NCI-H2171 treated with DMSO at 0.1 percent for 48 hours (cell line): ENCODE measurements around the gene AUP1.

Source experiments
- DNase-seq: peaks from one replicate; lab custom pipeline; 2025; lab: John Stamatoyannopoulos, UW

The AUP1 gene

GRCh38 chr2:74556831-74557370 lies 27.4 kb upstream of the AUP1 start:
- no peak for DNase-seq

- DNase-seq, result no peak
These were observed 26.7 kb upstream of the AUP1 start for GRCh38 chr2:74556159-74556558.

- DNase-seq, result no peak
These were observed 26.2 kb upstream of the AUP1 start for GRCh38 chr2:74555610-74556103.

GRCh38 chr2:74554820-74555531 lies 25.5 kb upstream of the AUP1 start:
- DNase-seq, result no peak

- no peak for DNase-seq
These were observed 24.6 kb upstream of the AUP1 start, which contains the start of the genes DOK1 and LOXL3 for GRCh38 chr2:74553892-74554819. DOK1 (plus strand) TSS chr2:74554720; CDS start chr2:74554755, 35 bp downstream. LOXL3 (minus strand) TSS chr2:74553942; CDS start chr2:74552634, 1,308 bp downstream.

GRCh38 chr2:74552914-74553811 lies 23.7 kb upstream of the AUP1 start:
- no peak for DNase-seq

- DNase-seq, result no peak
These were observed 22.7 kb upstream of the AUP1 start for GRCh38 chr2:74551942-74552913.

- DNase-seq, result no peak
These were observed 22.0 kb upstream of the AUP1 start for GRCh38 chr2:74551530-74551929.

GRCh38 chr2:74550231-74550630 lies 20.7 kb upstream of the AUP1 start:
- no peak for DNase-seq

- DNase-seq, result peak; percentile 60
These were observed 19.7 kb upstream of the AUP1 start for GRCh38 chr2:74548900-74549826.

- peak; percentile 78 for DNase-seq
These were observed 18.9 kb upstream of the AUP1 start for GRCh38 chr2:74548285-74548899.

- no peak for DNase-seq
These were observed 16.5 kb upstream of the AUP1 start for GRCh38 chr2:74546004-74546403.

GRCh38 chr2:74544634-74545033 lies 15.1 kb upstream of the AUP1 start:
- peak; percentile 14 for DNase-seq

- DNase-seq, result no peak
These were observed 13.5 kb upstream of the AUP1 start for GRCh38 chr2:74542978-74543377.

- no peak for DNase-seq
These were observed 10.8 kb upstream of the AUP1 start for GRCh38 chr2:74540291-74540690.

- no peak for DNase-seq
These were observed 9.4 kb upstream of the AUP1 start for GRCh38 chr2:74538881-74539339.

GRCh38 chr2:74537140-74537539 lies 7.6 kb upstream of the AUP1 start:
- DNase-seq, result no peak

- DNase-seq, result no peak
These were observed 6.9 kb upstream of the AUP1 start for GRCh38 chr2:74536166-74536950.
